PC-3 (cell line): ENCODE data around the gene ATG2A.

ENCODE experiments used
- CTCF ChIP-seq: fragments of 300-600 bp; sonication (generic); conservative IDR thresholded peaks from 2 replicates; pipeline ENCODE4 v1.5.1; 2017; ENCODE audit warnings: antibody characterized with exemption, low read depth, mild to moderate bottlenecking, low read length
- EZH2 ChIP-seq: fragments of 300-600 bp; sonication (generic); IDR thresholded peaks from one replicate; pipeline ENCODE4 v1.6.1; 2017; ENCODE audit warnings: antibody characterized with exemption, mild to moderate bottlenecking, low read length; ENCODE audit not compliant: unreplicated experiment
- EZH2phosphoT487 ChIP-seq: fragments of 300-600 bp; sonication (generic); IDR thresholded peaks from 2 replicates; pipeline ENCODE4 v1.6.1; 2018; ENCODE audit warnings: mild to moderate bottlenecking, antibody characterized with exemption, low read length, borderline replicate concordance

- TF ChIP-seq EZH2 (no peak), CTCF (no peak), EZH2phosphoT487 (no peak)
Measured at GRCh38 chr11:64871492-64871891, 45.5 kb downstream of the ATG2A start.
